Parathyroid adenoma (tissue), 2 donors: ENCODE measurements around the gene ABHD6.
"Not testable (repeated sequence)": the region's sequence is repeated elsewhere in the genome, so short reads cannot be mapped to it uniquely, and the experiment has no call there.

Experiments used
- H2AFZ ChIP-seq: fragments of 300-600 bp; sonication (generic); one replicate; pipeline ENCODE4 v1.7.0; 2017; ENCODE audit warnings: antibody characterized with exemption, mild to moderate bottlenecking
- H3K27ac ChIP-seq: fragments of 300-600 bp; sonication (generic); one replicate; pipeline ENCODE4 v1.7.0; 2017
- H3K27me3 ChIP-seq: fragments of 300-600 bp; sonication (generic); one replicate; pipeline ENCODE4 v1.7.0; 2017; ENCODE audit warnings: low read length; ENCODE audit not compliant: control insufficient read depth, insufficient read depth
- H3K36me3 ChIP-seq: fragments of 300-600 bp; sonication (generic); one replicate; pipeline ENCODE4 v1.7.0; 2017; ENCODE audit warnings: low read length; ENCODE audit not compliant: control insufficient read depth, insufficient read depth
- H3K4me1 ChIP-seq: fragments of 300-600 bp; sonication (generic); one replicate; pipeline ENCODE4 v1.7.0; 2017; ENCODE audit warnings: control low read depth
- H3K4me2 ChIP-seq: fragments of 300-600 bp; sonication (generic); one replicate; pipeline ENCODE4 v1.7.0; 2017; ENCODE audit warnings: low read length
- H3K4me3 ChIP-seq: fragments of 300-600 bp; sonication (generic); one replicate; pipeline ENCODE4 v1.7.0; 2017; ENCODE audit warnings: low read depth, low read length
- H3K79me2 ChIP-seq: fragments of 300-600 bp; sonication (generic); one replicate; pipeline ENCODE4 v1.7.0; 2017; ENCODE audit warnings: control low read depth
- H3K9ac ChIP-seq: fragments of 300-600 bp; sonication (generic); one replicate; pipeline ENCODE4 v1.7.0; 2017; ENCODE audit warnings: mild to moderate bottlenecking
- H3K9me3 ChIP-seq: fragments of 300-600 bp; sonication (generic); one replicate; pipeline ENCODE4 v1.7.0; 2017; ENCODE audit warnings: low read length; ENCODE audit not compliant: control insufficient read depth
- CTCF ChIP-seq: fragments of 300-600 bp; sonication (generic); IDR thresholded peaks from one replicate; pipeline ENCODE4 v1.7.0; 2017; ENCODE audit warnings: antibody characterized with exemption, mild to moderate bottlenecking
- donor health status: primary hyperparathyroidism.

Gene ABHD6

GRCh38 chr3:58238830-58239229 lies 1.2 kb downstream of the ABHD6 start:
- Histone ChIP-seq H3K4me3 (peak overlapping the region; percentile 73), H3K27ac (no peak overlapping the region)

GRCh38 chr3:58241306-58242044 lies 3.9 kb downstream of the ABHD6 start:
- Histone ChIP-seq H3K9ac (no peak overlapping the region), H3K27me3 (no peaks in the 10 kb centered on the region), H3K4me1 (peaks cover 4% of the 10 kb centered on the region), H2AFZ (no peak overlapping the region), H3K27ac (no peak overlapping the region), H3K36me3 (no peaks in the 10 kb centered on the region), H3K4me3 (no peak overlapping the region), H3K4me2 (no peak overlapping the region), H3K9me3 (no peaks in the 10 kb centered on the region), H3K79me2 (no peaks in the 10 kb centered on the region)
- TF ChIP-seq CTCF = no peak

More at GRCh38 chr3:58238830-58239229, 1.2 kb downstream of the ABHD6 start:
- Histone ChIP-seq H3K4me2 (peak overlapping the region; percentile 75), H2AFZ (no peak overlapping the region), H3K9ac (no peak overlapping the region), H3K9me3 (no peaks in the 10 kb centered on the region), H3K36me3 (no peaks in the 10 kb centered on the region), H3K79me2 (no peaks in the 10 kb centered on the region), H3K27me3 (no peaks in the 10 kb centered on the region), H3K4me1 (peaks cover 4% of the 10 kb centered on the region)
- no peak for TF ChIP-seq CTCF

- no peak overlapping the region for H3K4me3 ChIP-seq
- no peak overlapping the region for H3K4me2 ChIP-seq
- no peak overlapping the region for H3K27ac ChIP-seq
- no peak overlapping the region for H3K9ac ChIP-seq
- no peak overlapping the region for H2AFZ ChIP-seq
- H3K9me3 ChIP-seq = no peaks in the 10 kb centered on the region
- H3K4me1 ChIP-seq = peaks cover 4% of the 10 kb centered on the region
- TF ChIP-seq CTCF = no peak
- no peaks in the 10 kb centered on the region for H3K27me3 ChIP-seq
- no peaks in the 10 kb centered on the region for H3K36me3 ChIP-seq
- no peaks in the 10 kb centered on the region for H3K79me2 ChIP-seq
Observed at GRCh38 chr3:58242340-58242739, 4.7 kb downstream of the ABHD6 start.

- not testable (repeated sequence) for H3K36me3 ChIP-seq, H2AFZ ChIP-seq, H3K27ac ChIP-seq, H3K4me3 ChIP-seq, H3K4me2 ChIP-seq, H3K79me2 ChIP-seq, H3K9ac ChIP-seq, H3K9me3 ChIP-seq, H3K4me1 ChIP-seq, H3K27me3 ChIP-seq
Observed at GRCh38 chr3:58242860-58243259, 5.3 kb downstream of the ABHD6 start.

GRCh38 chr3:58243976-58244585 lies 6.5 kb downstream of the ABHD6 start:
- H3K4me2 ChIP-seq = no peak overlapping the region
- no peaks in the 10 kb centered on the region for H3K36me3 ChIP-seq
- no peak overlapping the region for H2AFZ ChIP-seq
- no peak overlapping the region for H3K27ac ChIP-seq
- no peak overlapping the region for H3K4me3 ChIP-seq
- H3K9ac ChIP-seq = no peak overlapping the region
- H3K9me3 ChIP-seq = no peaks in the 10 kb centered on the region
- no peaks in the 10 kb centered on the region for H3K4me1 ChIP-seq
- H3K27me3 ChIP-seq = no peaks in the 10 kb centered on the region
- no peaks in the 10 kb centered on the region for H3K79me2 ChIP-seq
- TF ChIP-seq CTCF = no peak
